Esophagus muscularis mucosa (tissue), 4 donors: ENCODE results near the gene ST7L.

Experiments
- CTCF ChIP-seq, 3 experiments: fragments of 200-600 bp in 2 of 3; fragments of 450-650 bp in 1 of 3; sonication (generic) in 2 of 3; IDR thresholded peaks; one replicate each; pipeline ENCODE4 v1.5.1; 2017 to 2019; ENCODE audit warnings: antibody characterized with exemption in 3 of 3, mild to moderate bottlenecking in 2 of 3, moderate library complexity in 1 of 3
- EP300 ChIP-seq: sonication (generic); formaldehyde crosslinking; IDR thresholded peaks from one replicate; pipeline ENCODE4 v1.6.1; 2017; ENCODE audit warnings: antibody characterized with exemption
- POLR2A ChIP-seq: fragments of 450-650 bp; IDR thresholded peaks from one replicate; pipeline ENCODE4 v1.6.1; 2017; ENCODE audit warnings: antibody characterized with exemption, moderate library complexity, mild to moderate bottlenecking, low read depth
- POLR2AphosphoS5 ChIP-seq, 2 donors: sonication (generic); formaldehyde crosslinking; IDR thresholded peaks; one replicate each; pipeline ENCODE4 v1.6.1; 2017; ENCODE audit warnings: antibody characterized with exemption in 2 of 2

- TF ChIP-seq CTCF (IDR thresholded peaks at IDR 0.05) (no peak), EP300 (no peak), POLR2AphosphoS5 (IDR thresholded peaks at IDR 0.05) (no peak), POLR2A (no peak)
Observed at GRCh38 chr1:112496290-112496689, 122.7 kb downstream of the ST7L start.
